ENCODE results near the gene RABL6. TPM values are rescaled to one million over a fixed set of nuclear protein-coding genes. Genes with fewer than 3 reads are reported as not detected.

Gene RABL6
- total RNA-seq, 2 experiments from 2014 or later, result 74.9 to 82.7 TPM

- H3K27ac Mint-ChIP-seq, result peak overlapping the region; percentile 74
- H3K4me3 Mint-ChIP-seq, result peak overlapping the region; percentile 93
- H3K27me3 Mint-ChIP-seq (ENCODE audit: low read depth), result peaks cover 17% of the 10 kb centered on the region
- intact Hi-C loops (cut with micrococcal nuclease), result loop anchor here (1.0 to 2.0 kb wide), 7 partner anchors 16 to 367 kb away; partner anchors contain the start of genes EDF1, RABL6, SEC16A and TMEM141
- H3K36me3 Mint-ChIP-seq (ENCODE audit: low read depth), result peaks cover 2% of the 10 kb centered on the region
- no peaks in the 10 kb centered on the region for H3K9me3 Mint-ChIP-seq
- CTCF ChIA-PET, result no interaction called here
- DNase-seq, result no peak
- H3K4me1 Mint-ChIP-seq (ENCODE audit: low read depth), result peaks cover 13% of the 10 kb centered on the region
Measured at GRCh38 chr9:136849960-136850865, 42.5 kb downstream of the RABL6 start.

- no peaks in the 10 kb centered on the region for H3K9me3 Mint-ChIP-seq
Measured at GRCh38 chr9:136850866-136851775, 43.4 kb downstream of the RABL6 start.

DNA sequence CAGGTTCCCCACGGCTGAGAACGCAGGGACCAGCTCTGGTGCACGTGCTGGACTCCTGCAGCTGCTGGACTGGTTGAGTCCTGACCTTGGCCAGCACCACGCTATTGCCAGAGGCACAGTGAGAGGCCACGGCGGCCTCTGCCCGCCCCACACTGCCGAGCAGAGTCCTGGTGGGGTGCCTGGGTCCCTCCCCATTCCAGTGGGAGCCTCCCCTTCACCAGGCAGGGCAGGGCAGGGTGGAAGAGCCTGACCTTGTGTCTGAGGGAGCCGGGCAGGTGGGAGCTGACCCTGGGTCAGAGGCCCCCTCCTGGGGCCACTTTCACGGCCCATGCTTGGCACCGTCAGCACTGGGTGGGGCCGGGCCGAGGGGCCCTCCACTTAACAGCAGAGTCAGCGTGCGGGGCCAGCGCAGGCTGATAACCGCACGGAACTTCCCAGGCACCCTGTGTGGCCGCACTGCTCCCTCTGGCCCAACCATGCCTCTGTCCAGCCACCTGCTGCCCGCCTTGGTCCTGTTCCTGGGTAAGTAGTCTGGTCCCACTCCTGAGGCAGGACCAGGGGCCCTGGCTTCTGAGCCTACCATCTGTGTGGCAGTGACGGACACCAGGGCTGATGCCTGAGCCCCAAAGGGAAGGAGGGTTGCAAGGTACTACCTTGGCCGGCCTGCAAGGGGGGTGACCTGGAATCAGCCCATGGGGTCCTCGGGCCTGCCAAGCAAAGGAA, 44.4 kb downstream of the RABL6 start, which contains the start of gene MAMDC4:
Gene MAMDC4 (plus strand): TSS at position 406 of the 723 bp plus-strand sequence. CDS start 71 bp downstream, at position 477.
- H3K4me1 Mint-ChIP-seq (ENCODE audit: low read depth), result peaks cover 8% of the 10 kb centered on the region
- CTCF ChIA-PET, result no interaction called here
- no peak within 1 kb of the TSS for H3K27ac Mint-ChIP-seq
- peaks cover 2% of the 10 kb centered on the region for H3K36me3 Mint-ChIP-seq (ENCODE audit: low read depth)
- H3K9me3 Mint-ChIP-seq, result no peaks in the 10 kb centered on the region
- intact Hi-C loops (cut with micrococcal nuclease), result no loop called here
- peaks cover 7% of the 10 kb centered on the region for H3K27me3 Mint-ChIP-seq (ENCODE audit: low read depth)
- no peak within 1 kb of the TSS for H3K4me3 Mint-ChIP-seq
- DNase-seq, result no peak

More at GRCh38 chr9:136850866-136851775, 43.4 kb downstream of the RABL6 start:
- H3K36me3 Mint-ChIP-seq (ENCODE audit: low read depth), result peaks cover 2% of the 10 kb centered on the region
- peaks cover 13% of the 10 kb centered on the region for H3K27me3 Mint-ChIP-seq (ENCODE audit: low read depth)
- CTCF ChIA-PET, result no interaction called here
- DNase-seq, result no peak
- H3K4me1 Mint-ChIP-seq (ENCODE audit: low read depth), result peaks cover 11% of the 10 kb centered on the region
- H3K4me3 Mint-ChIP-seq, result no peak overlapping the region
- intact Hi-C loops (cut with micrococcal nuclease), result no loop called here
- no peak overlapping the region for H3K27ac Mint-ChIP-seq

DNA sequence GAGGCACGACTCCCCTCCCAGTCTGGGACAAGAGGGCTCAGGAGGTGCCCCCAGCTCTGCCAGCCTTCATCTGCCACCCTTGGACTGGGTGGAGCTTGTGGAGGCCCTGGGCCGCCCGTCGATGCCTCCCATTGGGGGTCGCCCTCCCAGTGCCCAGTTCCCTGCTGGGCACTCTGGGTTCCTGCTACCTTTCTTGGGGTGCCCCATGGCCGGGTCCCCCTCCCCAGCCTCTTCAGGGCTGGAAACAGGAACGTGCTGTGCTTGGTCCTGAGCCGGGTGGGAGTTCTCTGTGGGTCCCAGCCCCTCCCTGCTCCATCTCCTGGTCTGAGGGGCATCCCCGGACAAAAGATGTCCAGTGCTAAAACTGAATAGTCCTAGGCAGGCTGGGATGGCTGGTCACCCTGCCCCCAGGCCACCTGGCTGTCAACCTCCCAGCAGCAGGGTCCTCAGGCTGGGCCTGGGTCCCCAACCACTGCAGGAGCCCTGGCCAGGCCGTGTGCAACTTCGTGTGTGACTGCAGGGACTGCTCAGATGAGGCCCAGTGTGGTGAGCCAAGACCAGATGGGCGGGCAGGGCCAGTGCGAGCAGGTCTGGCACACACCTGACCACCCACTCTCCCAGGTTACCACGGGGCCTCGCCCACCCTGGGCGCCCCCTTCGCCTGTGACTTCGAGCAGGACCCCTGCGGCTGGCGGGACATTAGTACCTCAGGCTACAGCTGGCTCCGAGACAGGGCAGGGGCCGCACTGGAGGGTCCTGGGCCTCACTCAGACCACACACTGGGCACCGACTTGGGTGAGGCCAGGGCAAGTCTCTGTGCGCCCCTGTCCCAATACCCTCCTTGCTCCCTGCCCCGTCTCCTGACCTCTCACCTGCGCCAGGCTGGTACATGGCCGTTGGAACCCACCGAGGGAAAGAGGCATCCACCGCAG, 45.2 kb downstream of the RABL6 start:
- Mint-ChIP-seq H3K36me3 (ENCODE audit: low read depth) (peaks cover 2% of the 10 kb centered on the region), H3K27ac (no peak overlapping the region), H3K4me3 (no peak overlapping the region), H3K9me3 (no peaks in the 10 kb centered on the region), H3K27me3 (ENCODE audit: low read depth) (peaks cover 1% of the 10 kb centered on the region), H3K4me1 (ENCODE audit: low read depth) (peaks cover 4% of the 10 kb centered on the region)
- DNase-seq, result no peak
- intact Hi-C loops (cut with micrococcal nuclease), result no loop called here
- CTCF ChIA-PET, result no interaction called here

- Mint-ChIP-seq H3K27me3 (ENCODE audit: low read depth) (no peaks in the 10 kb centered on the region), H3K4me3 (no peak overlapping the region), H3K36me3 (ENCODE audit: low read depth) (peaks cover 2% of the 10 kb centered on the region), H3K4me1 (ENCODE audit: low read depth) (peaks cover 4% of the 10 kb centered on the region), H3K9me3 (no peaks in the 10 kb centered on the region), H3K27ac (no peak overlapping the region)
- CTCF ChIA-PET, result no interaction called here
- intact Hi-C loops (cut with micrococcal nuclease), result no loop called here
- DNase-seq, result peak; percentile 5
Measured at GRCh38 chr9:136853596-136854112, 45.9 kb downstream of the RABL6 start.

- H3K4me3 Mint-ChIP-seq, result no peak overlapping the region
- intact Hi-C loops (cut with micrococcal nuclease), result no loop called here
- no peaks in the 10 kb centered on the region for H3K9me3 Mint-ChIP-seq
- peaks cover 4% of the 10 kb centered on the region for H3K4me1 Mint-ChIP-seq (ENCODE audit: low read depth)
- H3K27ac Mint-ChIP-seq, result no peak overlapping the region
- H3K36me3 Mint-ChIP-seq (ENCODE audit: low read depth), result peaks cover 2% of the 10 kb centered on the region
- no peaks in the 10 kb centered on the region for H3K27me3 Mint-ChIP-seq (ENCODE audit: low read depth)
- DNase-seq, result peak; percentile 3
- CTCF ChIA-PET, result no interaction called here
Measured at GRCh38 chr9:136854113-136854841, 46.5 kb downstream of the RABL6 start.

DNA sequence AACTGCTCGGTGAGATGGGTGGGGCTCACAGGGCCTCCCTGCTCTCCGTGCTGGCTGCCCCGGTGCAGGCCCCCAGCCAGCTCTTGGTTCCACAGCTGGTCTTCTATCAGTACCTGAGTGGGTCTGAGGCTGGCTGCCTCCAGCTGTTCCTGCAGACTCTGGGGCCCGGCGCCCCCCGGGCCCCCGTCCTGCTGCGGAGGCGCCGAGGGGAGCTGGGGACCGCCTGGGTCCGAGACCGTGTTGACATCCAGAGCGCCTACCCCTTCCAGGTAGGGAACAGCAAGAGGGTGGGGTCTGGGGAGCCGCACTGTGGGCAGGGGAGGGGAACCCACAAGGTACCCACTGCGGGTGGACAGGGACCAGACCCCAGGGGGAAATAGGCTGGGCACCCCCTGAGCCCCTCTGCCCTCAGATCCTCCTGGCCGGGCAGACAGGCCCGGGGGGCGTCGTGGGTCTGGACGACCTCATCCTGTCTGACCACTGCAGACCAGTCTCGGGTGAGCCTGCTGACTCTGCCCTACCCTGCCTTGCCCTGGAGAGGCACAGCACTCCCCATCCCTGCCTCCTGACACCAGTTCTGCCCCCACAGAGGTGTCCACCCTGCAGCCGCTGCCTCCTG, 47.2 kb downstream of the RABL6 start:
- no peaks in the 10 kb centered on the region for H3K9me3 Mint-ChIP-seq
- DNase-seq, result peak; percentile 3
- peaks cover 2% of the 10 kb centered on the region for H3K4me1 Mint-ChIP-seq (ENCODE audit: low read depth)
- no peaks in the 10 kb centered on the region for H3K27me3 Mint-ChIP-seq (ENCODE audit: low read depth)
- H3K36me3 Mint-ChIP-seq (ENCODE audit: low read depth), result peaks cover 2% of the 10 kb centered on the region
- no peak overlapping the region for H3K27ac Mint-ChIP-seq
- intact Hi-C loops (cut with micrococcal nuclease), result no loop called here
- CTCF ChIA-PET, result no interaction called here
- no peak overlapping the region for H3K4me3 Mint-ChIP-seq

- CTCF ChIA-PET, result no interaction called here
- DNase-seq, result no peak
- Mint-ChIP-seq H3K4me1 (ENCODE audit: low read depth) (no peaks in the 10 kb centered on the region), H3K4me3 (no peak overlapping the region), H3K27ac (no peak overlapping the region), H3K36me3 (ENCODE audit: low read depth) (no peaks in the 10 kb centered on the region), H3K27me3 (ENCODE audit: low read depth) (no peaks in the 10 kb centered on the region), H3K9me3 (no peaks in the 10 kb centered on the region)
- intact Hi-C loops (cut with micrococcal nuclease), result no loop called here
Measured at GRCh38 chr9:136855461-136856078, 47.8 kb downstream of the RABL6 start.

DNA sequence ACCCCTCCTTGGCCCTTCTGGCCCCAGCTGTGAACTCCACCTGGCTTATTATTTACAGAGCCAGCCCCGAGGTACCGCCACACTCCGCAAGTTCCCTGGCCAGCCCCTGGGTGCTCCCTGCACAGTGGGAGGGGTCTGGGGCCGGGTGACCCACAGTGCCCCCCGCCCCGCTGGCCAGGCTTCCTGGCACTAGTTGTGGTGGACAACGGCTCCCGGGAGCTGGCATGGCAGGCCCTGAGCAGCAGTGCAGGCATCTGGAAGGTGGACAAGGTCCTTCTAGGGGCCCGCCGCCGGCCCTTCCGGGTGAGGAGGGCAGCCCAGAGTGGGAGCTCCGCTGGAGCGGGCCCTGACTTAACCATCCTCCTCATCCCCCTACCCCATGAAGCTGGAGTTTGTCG, 48.3 kb downstream of the RABL6 start:
- CTCF ChIA-PET, result no interaction called here
- no peaks in the 10 kb centered on the region for H3K27me3 Mint-ChIP-seq (ENCODE audit: low read depth)
- no peaks in the 10 kb centered on the region for H3K4me1 Mint-ChIP-seq (ENCODE audit: low read depth)
- DNase-seq, result peak; percentile 3
- intact Hi-C loops (cut with micrococcal nuclease), result no loop called here
- H3K9me3 Mint-ChIP-seq, result no peaks in the 10 kb centered on the region
- no peak overlapping the region for H3K4me3 Mint-ChIP-seq
- H3K27ac Mint-ChIP-seq, result no peak overlapping the region
- no peaks in the 10 kb centered on the region for H3K36me3 Mint-ChIP-seq (ENCODE audit: low read depth)

GRCh38 chr9:136856541-136857141, 48.9 kb downstream of the RABL6 start:
- H3K4me3 Mint-ChIP-seq, result no peak overlapping the region
- CTCF ChIA-PET, result no interaction called here
- H3K36me3 Mint-ChIP-seq (ENCODE audit: low read depth), result no peaks in the 10 kb centered on the region

More at GRCh38 chr9:136856541-136857141, 48.9 kb downstream of the RABL6 start:
- Mint-ChIP-seq H3K4me1 (ENCODE audit: low read depth) (no peaks in the 10 kb centered on the region), H3K27me3 (ENCODE audit: low read depth) (no peaks in the 10 kb centered on the region), H3K9me3 (no peaks in the 10 kb centered on the region), H3K27ac (no peak overlapping the region)
- DNase-seq, result peak; percentile 2
- intact Hi-C loops (cut with micrococcal nuclease), result no loop called here

Measured in activated naive CD4-positive, alpha-beta T cell treated with anti-CD3 and anti-CD28 coated beads for 36 hours (primary cell).